Osteoblast (primary cell): Measurements from ENCODE around the gene SHISA9. TPM values are rescaled to one million over a fixed set of nuclear protein-coding genes. Genes with fewer than 3 reads are reported as not detected.

Source experiments
- DNase-seq: peaks from one replicate; pipeline ENCODE4 v3.0.0; 2011; ENCODE audit warnings: low spot score, mixed read lengths; ENCODE audit not compliant: insufficient read length; ENCODE audit errors: missing footprints
- H2AFZ ChIP-seq: 2 replicates; pipeline ENCODE4 v1.6.0; 2011; ENCODE audit warnings: mild to moderate bottlenecking, low read length
- H3K27ac ChIP-seq: 2 replicates; pipeline ENCODE4 v1.5.1; 2011; ENCODE audit warnings: mild to moderate bottlenecking, low read depth, low read length, moderate library complexity
- H3K27me3 ChIP-seq: 2 replicates; pipeline ENCODE4 v1.6.0; 2012; ENCODE audit warnings: mild to moderate bottlenecking, control low read depth, inconsistent platforms, low read length, moderate library complexity; ENCODE audit not compliant: insufficient read depth
- H3K36me3 ChIP-seq: 2 replicates; pipeline ENCODE4 v1.5.1; 2011; ENCODE audit warnings: mild to moderate bottlenecking, low read length, control low read depth, moderate library complexity; ENCODE audit not compliant: insufficient read depth
- H3K4me1 ChIP-seq: 2 replicates; pipeline ENCODE4 v1.5.1; 2011; ENCODE audit warnings: mild to moderate bottlenecking, low read length, control low read depth, moderate library complexity; ENCODE audit not compliant: insufficient read depth
- H3K4me2 ChIP-seq: 2 replicates; pipeline ENCODE4 v1.6.0; 2011; ENCODE audit warnings: mild to moderate bottlenecking, low read length; ENCODE audit not compliant: insufficient read depth
- H3K4me3 ChIP-seq: fragments of 200-600 bp; sonication (generic); 3 replicates; pipeline ENCODE4 v1.5.1; 2012; ENCODE audit warnings: mild to moderate bottlenecking, low read length, inconsistent platforms; ENCODE audit not compliant: insufficient read depth
- H3K79me2 ChIP-seq: 2 replicates; pipeline ENCODE4 v1.6.0; 2012; ENCODE audit warnings: mild to moderate bottlenecking, low read length, control low read depth, inconsistent platforms; ENCODE audit not compliant: insufficient read depth
- H3K9me3 ChIP-seq: 2 replicates; pipeline ENCODE4 v1.5.1; 2011; ENCODE audit warnings: low read depth, low read length, control low read depth
- H4K20me1 ChIP-seq: 2 replicates; pipeline ENCODE4 v1.6.0; 2012; ENCODE audit warnings: mild to moderate bottlenecking, low read length, control low read depth; ENCODE audit not compliant: insufficient read depth
- CTCF ChIP-seq: IDR thresholded peaks from 2 replicates; pipeline ENCODE4 v1.5.1; 2011; ENCODE audit warnings: mild to moderate bottlenecking, low read depth, low read length, moderate library complexity; ENCODE audit errors: extremely low read depth
- total RNA-seq: library from RNA; depleted of rRNA; stranded (reverse); fragments of >200 nt; gene quantifications from 2 replicates; pipeline ENCODE4 v1.2.3, GENCODE V29; 2012

Gene SHISA9
- total RNA-seq, 1 donor: under 0.01 TPM

GRCh38 chr16:13100970-13101369 lies 199.6 kb downstream of the SHISA9 start:
- no peak for TF ChIP-seq CTCF
- no peaks in the 10 kb centered on the region for H3K27me3 ChIP-seq
- no peak overlapping the region for H3K4me2 ChIP-seq
- H3K4me3 ChIP-seq: no peak overlapping the region
- H3K4me1 ChIP-seq: no peaks in the 10 kb centered on the region
- H3K79me2 ChIP-seq: no peaks in the 10 kb centered on the region
- no peak overlapping the region for H3K27ac ChIP-seq
- H2AFZ ChIP-seq: no peak overlapping the region
- H4K20me1 ChIP-seq: no peaks in the 10 kb centered on the region
- DNase-seq: peak; percentile 21
- H3K9me3 ChIP-seq: peaks cover 2% of the 10 kb centered on the region
- H3K36me3 ChIP-seq: no peaks in the 10 kb centered on the region

GRCh38 chr16:13101828-13102227 lies 200.4 kb downstream of the SHISA9 start:
- Histone ChIP-seq H4K20me1 (no peaks in the 10 kb centered on the region), H2AFZ (no peak overlapping the region), H3K79me2 (no peaks in the 10 kb centered on the region), H3K36me3 (no peaks in the 10 kb centered on the region), H3K27me3 (no peaks in the 10 kb centered on the region), H3K4me2 (no peak overlapping the region), H3K9me3 (peaks cover 2% of the 10 kb centered on the region), H3K4me3 (no peak overlapping the region), H3K27ac (no peak overlapping the region), H3K4me1 (no peaks in the 10 kb centered on the region)
- no peak for DNase-seq
- no peak for TF ChIP-seq CTCF

GRCh38 chr16:13102401-13102800 lies 201.0 kb downstream of the SHISA9 start:
- Histone ChIP-seq H3K79me2 (no peaks in the 10 kb centered on the region), H3K4me2 (no peak overlapping the region), H2AFZ (no peak overlapping the region), H3K27me3 (no peaks in the 10 kb centered on the region), H3K27ac (no peak overlapping the region), H3K4me1 (no peaks in the 10 kb centered on the region), H4K20me1 (no peaks in the 10 kb centered on the region), H3K36me3 (no peaks in the 10 kb centered on the region), H3K4me3 (no peak overlapping the region), H3K9me3 (peaks cover 2% of the 10 kb centered on the region)
- TF ChIP-seq CTCF: no peak
- no peak for DNase-seq

- no peak for DNase-seq
- TF ChIP-seq CTCF: no peak
- no peaks in the 10 kb centered on the region for H4K20me1 ChIP-seq
- peaks cover 2% of the 10 kb centered on the region for H3K9me3 ChIP-seq
- H3K27me3 ChIP-seq: no peaks in the 10 kb centered on the region
- H3K36me3 ChIP-seq: no peaks in the 10 kb centered on the region
- H3K4me3 ChIP-seq: no peak overlapping the region
- no peak overlapping the region for H2AFZ ChIP-seq
- H3K4me1 ChIP-seq: no peaks in the 10 kb centered on the region
- no peak overlapping the region for H3K27ac ChIP-seq
- no peaks in the 10 kb centered on the region for H3K79me2 ChIP-seq
- no peak overlapping the region for H3K4me2 ChIP-seq
These were observed 202.6 kb downstream of the SHISA9 start for GRCh38 chr16:13103831-13104530.
